K562 (cell line): Measurements from ENCODE around the gene DIRAS1. TPM values are rescaled to one million over a fixed set of nuclear protein-coding genes. Genes with fewer than 3 reads are reported as not detected.

Source experiments
- ATAC-seq: fragments of 200-7000 bp; cut with Tn5 transposase; 3 replicates; pipeline ENCODE4 v1.9.1; 2020; ENCODE audit warnings: moderate library complexity
- BruUV-seq: library from RNA; stranded (reverse); fragments of 400-500 nt; replicated peaks from 2 replicates; lab custom pipeline; 2021; lab: Mats Ljungman, UMichigan
- CTCF ChIA-PET: fragments of 300-600 bp; formaldehyde crosslinking; extraction: SDS; loops from one replicate; lab custom pipeline; 2021; ENCODE audit warnings: low intra/inter-chr PET ratio; lab: Yijun Ruan, JAX
- POLR2A ChIA-PET: fragments of 300-600, 350-650 bp; sonication (Branson Sonifier 250); formaldehyde crosslinking; extraction: SDS; loops from one replicate; lab custom pipeline; 2021; ENCODE audit warnings: antibody characterized with exemption, inconsistent platforms; lab: Yijun Ruan, JAX
- DNase-seq, 4 experiments: peaks; one replicate each; pipeline versions ENCODE4 v3.0.0 to v3.0.0-alpha.2; 2011 to 2018; ENCODE audit warnings: low spot score in 3 of 4, mixed read lengths in 3 of 4; ENCODE audit errors: extremely low read depth in 1 of 4
- FAIRE-seq: peaks from 2 replicates; lab custom pipeline; 2011; peaks lifted over from hg19 to GRCh38; lab: Jason Lieb, UNC
- H2AFZ ChIP-seq: 2 replicates; pipeline ENCODE4 v1.6.0; 2011; ENCODE audit warnings: low read depth, low read length, control low read depth, inconsistent platforms
- H3K27ac ChIP-seq: fragments of 200-600 bp; 3 replicates; pipeline ENCODE4 v1.8.0; 2011; ENCODE audit warnings: low read depth, mild to moderate bottlenecking, control low read depth, inconsistent platforms, low read length, moderate library complexity, mixed read lengths; ENCODE audit errors: extremely low read depth
- H3K27me3 ChIP-seq, 2 experiments: fragments of 300-600 bp in 1 of 2; 2 replicates in 1 of 2; 3 replicates in 1 of 2; pipeline versions ENCODE4 v1.6.0 to v1.8.0; 2011; ENCODE audit warnings: inconsistent platforms in 2 of 2, low read length in 2 of 2, mild to moderate bottlenecking in 1 of 2, mixed read lengths in 1 of 2, moderate library complexity in 1 of 2; ENCODE audit not compliant: control insufficient read depth in 2 of 2, insufficient read depth in 2 of 2
- H3K36me3 ChIP-seq: fragments of 300-600 bp; 3 replicates; pipeline ENCODE4 v1.8.0; 2011; ENCODE audit warnings: mild to moderate bottlenecking, low read length, inconsistent platforms; ENCODE audit not compliant: control insufficient read depth, insufficient read depth
- H3K4me1 ChIP-seq, 2 experiments: fragments of 200-600 bp in 1 of 2; replicated peaks in 1 of 2; 2 replicates in 1 of 2; 3 replicates in 1 of 2; pipeline versions ENCODE4 v1.5.1 to v1.8.0; 2011; ENCODE audit warnings: inconsistent platforms in 2 of 2, low read length in 2 of 2, mild to moderate bottlenecking in 1 of 2, mixed read lengths in 1 of 2, moderate library complexity in 1 of 2; ENCODE audit not compliant: control insufficient read depth in 2 of 2, insufficient read depth in 2 of 2
- H3K4me2 ChIP-seq: 2 replicates; pipeline ENCODE4 v1.6.1; 2011; ENCODE audit warnings: low read length, control low read depth, inconsistent platforms, mixed read lengths; ENCODE audit not compliant: insufficient read depth
- H3K4me3 ChIP-seq: fragments of 200-600 bp; sonication (generic), shearing (Covaris generic); 2 replicates; pipeline ENCODE4 v1.5.1; 2016; ENCODE audit warnings: control low read depth, inconsistent platforms
- H3K79me2 ChIP-seq: fragments of 200-600 bp; 3 replicates; pipeline ENCODE4 v1.8.0; 2011; ENCODE audit warnings: low read length, inconsistent platforms; ENCODE audit not compliant: control insufficient read depth, insufficient read depth
- H3K9ac ChIP-seq, 2 experiments: 2 replicates each; pipeline versions ENCODE4 v1.6.0 to v1.6.1; 2011; ENCODE audit warnings: low read depth in 2 of 2, low read length in 2 of 2, control low read depth in 1 of 2, inconsistent platforms in 1 of 2, mild to moderate bottlenecking in 1 of 2, mixed read lengths in 1 of 2; ENCODE audit not compliant: insufficient read depth in 1 of 2
- H3K9me1 ChIP-seq: one replicate; pipeline ENCODE4 v1.6.0; 2011; ENCODE audit warnings: inconsistent platforms, mild to moderate bottlenecking, low read length, moderate library complexity; ENCODE audit not compliant: control insufficient read depth, insufficient read depth
- H3K9me3 ChIP-seq: replicated peaks from 2 replicates; pipeline ENCODE4 v1.5.1; 2011; ENCODE audit warnings: low read depth, low read length, inconsistent platforms; ENCODE audit not compliant: control insufficient read depth, insufficient read depth
- H4K20me1 ChIP-seq: replicated peaks from 2 replicates; pipeline ENCODE4 v1.6.1; 2011; ENCODE audit warnings: low read length, inconsistent platforms, mixed read lengths; ENCODE audit not compliant: control insufficient read depth, insufficient read depth
- ADNP ChIP-seq: fragments of 200-800 bp; sonication (Bioruptor generic); IDR thresholded peaks from 2 replicates; pipeline ENCODE4 v1.6.1; 2016; ENCODE audit warnings: missing genetic modification characterization, missing compliant biosample characterization
- ATF1 ChIP-seq, 2 experiments: fragments of 450-650 bp in 1 of 2; IDR thresholded peaks; 2 replicates each; pipeline ENCODE4 v1.6.1; 2016; ENCODE audit warnings: missing compliant biosample characterization in 1 of 2, missing genetic modification characterization in 1 of 2
- L3MBTL2 ChIP-seq: fragments of 450-650 bp; IDR thresholded peaks from 2 replicates; pipeline ENCODE4 v1.6.1; 2016; ENCODE audit warnings: mild to moderate bottlenecking, moderate library complexity
- WGBS: fragments of 100-300 bp; shearing (Covaris generic); methylation state at CpG from one replicate; pipeline ENCODE4 v1.1.6; 2016; ENCODE audit warnings: low coverage, mixed read lengths; ENCODE audit not compliant: insufficient coverage; ENCODE audit errors: missing lambda C conversion rate; 5-methylcytosine and 5-hydroxymethylcytosine counted together
- in situ Hi-C: fragments of 300-500 bp; cut with MboI; formaldehyde crosslinking; loops from 4 replicates; pipeline ENCODE4 v1.15.0; 2018; ENCODE audit warnings: inconsistent platforms, mixed read lengths
- intact Hi-C: fragments of 100-400 bp; cut with micrococcal nuclease; formaldehyde crosslinking; loops from 2 replicates; pipeline ENCODE4 v1.14.2; 2022
- polyA plus RNA-seq, 8 experiments: library from polyadenylated mRNA; depleted of rRNA in 4 of 8; stranded (reverse) in 5 of 8; unstranded in 3 of 8; fragments of >200 nt; fragmentation: Nextera tagmentation in 2 of 8; fragmentation: Illumina TruSeq in 1 of 8; extraction: Ambion mirVana in 2 of 8; extraction: Trizol in 1 of 8; gene quantifications; 2 replicates each; pipeline versions ENCODE4 v1.2.1 to v1.2.3, GENCODE V29; 2011 to 2014; ENCODE audit warnings: inconsistent platforms in 1 of 8, missing spikeins in 1 of 8
- total RNA-seq, 7 experiments: library from RNA; depleted of rRNA in 6 of 7; stranded (reverse); fragments of >200 nt in 6 of 7; fragmentation: Illumina TruSeq in 2 of 7; extraction: Trizol in 2 of 7; gene quantifications; 2 replicates each; pipeline versions ENCODE4 v1.2.1 to v1.2.3, GENCODE V29; 2011 to 2021; ENCODE audit warnings: low replicate concordance in 1 of 7

Gene DIRAS1
- total and polyA plus RNA-seq, 9 of the 15 experiments (the other 6 are each of a cell fraction or from before 2014, with no cell fraction given), result 0.11 to 12.0 (median 2.9) TPM

DNA sequence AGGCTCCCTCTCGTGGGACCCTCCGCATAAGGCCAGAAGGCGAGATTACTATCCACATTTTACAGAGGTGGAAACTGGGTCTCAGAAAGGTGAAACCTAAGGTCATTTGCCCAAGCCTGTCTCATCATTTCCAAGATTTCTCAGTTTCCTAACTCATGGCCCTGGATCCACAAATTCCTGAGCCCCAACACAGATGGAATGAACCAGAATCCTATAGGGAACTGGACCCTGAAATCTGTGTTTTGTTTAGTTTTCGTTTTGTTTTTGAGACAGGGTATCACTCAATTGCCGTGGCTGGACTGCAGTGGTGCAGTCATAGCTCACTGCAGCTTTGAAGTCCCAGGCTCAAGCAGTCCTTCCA is 18.1 kb downstream of the DIRAS1 start:
- H4K20me1 ChIP-seq, result no peaks in the 10 kb centered on the region
- peak overlapping the region; percentile 34; the same call in 1 of the 2 replicates for H3K4me2 ChIP-seq
- FAIRE-seq (no peak), DNase-seq (no peak), ATAC-seq (no peak)
- no peak for TF ChIP-seq L3MBTL2
- TF ChIP-seq ATF1 (CRISPR knock-in tag; IDR thresholded peaks at IDR 0.05), result no peak
- peak; percentile 67 for TF ChIP-seq ATF1 (tag; IDR thresholded peaks at IDR 0.05)
- peak; percentile 81 for TF ChIP-seq ADNP (tag)
- H3K4me1 ChIP-seq, result peaks cover 0 to 8% of the 10 kb centered on the region in 2 experiments; a peak in 2 of 5 replicates
- H2AFZ ChIP-seq, result peak overlapping the region; percentile 51
- no peaks in the 10 kb centered on the region for H3K9me3 ChIP-seq
- no TSS peak for BruUV-seq
- no peaks in the 10 kb centered on the region for H3K79me2 ChIP-seq
- 0 out of 4 replicates have a peak overlapping the region, but pooled peaks of 1 of the 2 experiments have one; percentile 24 for H3K9ac ChIP-seq
- ChIA-PET CTCF (no interaction called here), POLR2A (interaction anchor here (1.9 kb wide), 1 partner anchor 23 kb away, joined by 6 read pairs; no protein-coding TSS in a partner anchor)
- peaks cover 24 to 34% of the 10 kb centered on the region in 2 experiments; a peak in 4 of 5 replicates for H3K27me3 ChIP-seq
- WGBS, result 14% methylated on average over 4 of the region's 5 CpGs
- intact Hi-C loops (no loop called here), in situ Hi-C loops (no loop called here)
- H3K4me3 ChIP-seq, result no peak overlapping the region
- H3K9me1 ChIP-seq, result no peaks in the 10 kb centered on the region
- H3K27ac ChIP-seq, result no peak overlapping the region
- H3K36me3 ChIP-seq, result no peaks in the 10 kb centered on the region
